C4-2B (cell line): Measurements from ENCODE around the gene SRC.

Source experiments
- CTCF ChIP-seq: fragments of 450-650 bp; conservative IDR thresholded peaks from 2 replicates; pipeline ENCODE4 v1.5.1; 2017; ENCODE audit warnings: mild to moderate bottlenecking
- ZFX ChIP-seq: fragments of 450-650 bp; IDR thresholded peaks from 2 replicates; pipeline ENCODE4 v1.6.1; 2017

- TF ChIP-seq CTCF, result no peak
- TF ChIP-seq ZFX, result no peak
Observed at GRCh38 chr20:37330316-37330715, 15.6 kb upstream of the SRC start.
